HL-60 (cell line): ENCODE data around the gene KAZN.

ENCODE experiments used
- DNase-seq, 2 experiments: peaks; one replicate each; pipeline ENCODE4 v3.0.0-alpha.2; 2010 to 2020; ENCODE audit warnings: low read depth in 1 of 2, low spot score in 1 of 2
- H3K27ac ChIP-seq: fragments of 250-450 bp; sonication (Bioruptor Pico); replicated peaks from 2 replicates; pipeline ENCODE4 v1.5.1; 2020; ENCODE audit warnings: mild to moderate bottlenecking, moderate library complexity
- H3K27me3 ChIP-seq: fragments of 250-450 bp; sonication (Bioruptor Pico); 2 replicates; pipeline ENCODE4 v1.5.1; 2021; ENCODE audit warnings: mild to moderate bottlenecking, moderate library complexity; ENCODE audit not compliant: insufficient read depth, poor library complexity, severe bottlenecking
- H3K4me3 ChIP-seq: replicated peaks from 2 replicates; pipeline ENCODE4 v1.5.1; 2011; ENCODE audit warnings: mild to moderate bottlenecking, control low read depth, low read length; ENCODE audit not compliant: insufficient read depth
- CTCF ChIP-seq: IDR thresholded peaks from one replicate; pipeline ENCODE4 v1.5.1; 2011; ENCODE audit warnings: low read length, control low read depth, inconsistent platforms; ENCODE audit not compliant: insufficient read depth
- GABPA ChIP-seq: IDR thresholded peaks from 2 replicates; pipeline ENCODE4 v1.6.1; 2012; ENCODE audit warnings: low read depth
- POLR2AphosphoS5 ChIP-seq: IDR thresholded peaks from 2 replicates; pipeline ENCODE4 v1.6.1; 2012; ENCODE audit warnings: low read depth
- REST ChIP-seq: IDR thresholded peaks from 2 replicates; pipeline ENCODE4 v1.6.1; 2012; ENCODE audit warnings: low read depth; ENCODE audit not compliant: insufficient replicate concordance
- SPI1 ChIP-seq: IDR thresholded peaks from 2 replicates; pipeline ENCODE4 v1.6.1; 2012; ENCODE audit warnings: low read depth, mild to moderate bottlenecking, borderline replicate concordance

The KAZN gene

GRCh38 chr1:14763977-14764376 lies 165.5 kb downstream of the KAZN start:
- H3K27me3 ChIP-seq = no peaks in the 10 kb centered on the region

GRCh38 chr1:14765773-14766172 lies 167.3 kb downstream of the KAZN start:
- no peak for DNase-seq
- TF ChIP-seq CTCF (no peak), GABPA (no peak), REST (no peak), SPI1 (no peak), POLR2AphosphoS5 (no peak)

More at GRCh38 chr1:14763977-14764376, 165.5 kb downstream of the KAZN start:
- H3K27ac ChIP-seq = no peak overlapping the region
- TF ChIP-seq CTCF = no peak
- no peak for TF ChIP-seq REST
- no peak for TF ChIP-seq GABPA
- no peak for TF ChIP-seq POLR2AphosphoS5
- no peak for TF ChIP-seq SPI1
- no peak for DNase-seq
- no peak overlapping the region for H3K4me3 ChIP-seq

GRCh38 chr1:14767075-14767474 lies 168.6 kb downstream of the KAZN start:
- TF ChIP-seq POLR2AphosphoS5 (no peak), GABPA (no peak), SPI1 (no peak), REST (no peak), CTCF (no peak)
- DNase-seq = no peak
- Histone ChIP-seq H3K27me3 (no peaks in the 10 kb centered on the region), H3K27ac (no peak overlapping the region), H3K4me3 (no peak overlapping the region)

More at GRCh38 chr1:14765773-14766172, 167.3 kb downstream of the KAZN start:
- Histone ChIP-seq H3K27ac (no peak overlapping the region), H3K27me3 (no peaks in the 10 kb centered on the region), H3K4me3 (no peak overlapping the region)
